Suprapubic skin (tissue), 4 donors: ENCODE measurements around the gene SLC16A2.

Source experiments
- POLR2A ChIP-seq, 2 donors: fragments of 450-650 bp; IDR thresholded peaks; one replicate each; pipeline ENCODE4 v1.6.1; 2017; ENCODE audit warnings: antibody characterized with exemption in 2 of 2, mild to moderate bottlenecking in 2 of 2, moderate library complexity in 2 of 2
- POLR2AphosphoS5 ChIP-seq, 3 donors: sonication (generic); formaldehyde crosslinking; IDR thresholded peaks; one replicate each; pipeline ENCODE4 v1.6.1; 2017; ENCODE audit warnings: antibody characterized with exemption in 3 of 3
- TF ChIP-seq, protein P1 (sequence below), 2 donors: fragments of 200-600 bp in 1 of 2; fragments of 450-650 bp in 1 of 2; sonication (generic) in 1 of 2; IDR thresholded peaks; one replicate each; pipeline ENCODE4 v1.5.1; 2016 to 2019; ENCODE audit warnings: antibody characterized with exemption in 2 of 2, mild to moderate bottlenecking in 1 of 2, moderate library complexity in 1 of 2

DNA sequence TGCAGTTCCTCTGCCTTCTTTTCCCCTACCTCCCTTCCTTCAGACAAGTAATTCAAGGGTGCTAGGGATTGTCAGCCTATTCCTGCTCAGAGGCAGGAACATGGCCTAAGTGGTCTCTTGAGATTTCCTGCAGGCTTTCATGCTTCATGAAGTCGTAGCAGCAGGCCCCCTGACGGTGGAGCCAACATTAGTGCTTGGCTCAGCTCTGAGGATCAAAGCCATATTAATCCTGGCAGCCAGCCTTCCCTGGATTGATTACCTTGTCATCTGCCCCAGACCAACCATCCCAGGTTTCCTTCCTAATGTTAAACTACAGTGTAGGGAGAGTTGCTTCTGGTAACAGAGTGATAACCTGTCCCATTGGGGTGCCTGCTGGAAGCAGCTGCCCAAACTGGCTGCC is 84.1 kb downstream of the SLC16A2 start:
- TF ChIP-seq, protein P1, sequence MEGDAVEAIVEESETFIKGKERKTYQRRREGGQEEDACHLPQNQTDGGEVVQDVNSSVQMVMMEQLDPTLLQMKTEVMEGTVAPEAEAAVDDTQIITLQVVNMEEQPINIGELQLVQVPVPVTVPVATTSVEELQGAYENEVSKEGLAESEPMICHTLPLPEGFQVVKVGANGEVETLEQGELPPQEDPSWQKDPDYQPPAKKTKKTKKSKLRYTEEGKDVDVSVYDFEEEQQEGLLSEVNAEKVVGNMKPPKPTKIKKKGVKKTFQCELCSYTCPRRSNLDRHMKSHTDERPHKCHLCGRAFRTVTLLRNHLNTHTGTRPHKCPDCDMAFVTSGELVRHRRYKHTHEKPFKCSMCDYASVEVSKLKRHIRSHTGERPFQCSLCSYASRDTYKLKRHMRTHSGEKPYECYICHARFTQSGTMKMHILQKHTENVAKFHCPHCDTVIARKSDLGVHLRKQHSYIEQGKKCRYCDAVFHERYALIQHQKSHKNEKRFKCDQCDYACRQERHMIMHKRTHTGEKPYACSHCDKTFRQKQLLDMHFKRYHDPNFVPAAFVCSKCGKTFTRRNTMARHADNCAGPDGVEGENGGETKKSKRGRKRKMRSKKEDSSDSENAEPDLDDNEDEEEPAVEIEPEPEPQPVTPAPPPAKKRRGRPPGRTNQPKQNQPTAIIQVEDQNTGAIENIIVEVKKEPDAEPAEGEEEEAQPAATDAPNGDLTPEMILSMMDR (IDR thresholded peaks at IDR 0.05): no peak
- no peak for TF ChIP-seq POLR2AphosphoS5 (IDR thresholded peaks at IDR 0.05)
- TF ChIP-seq POLR2A (IDR thresholded peaks at IDR 0.05): no peak
